H1 (cell line): ENCODE data around the gene PPIP5K1. TPM values are rescaled to one million over a fixed set of nuclear protein-coding genes. Genes with fewer than 3 reads are reported as not detected.

Experiments used
- ASH2L ChIP-seq: fragments of 200-600, 300-600 bp; sonication (generic); IDR thresholded peaks from one replicate; pipeline ENCODE4 v1.7.1; 2017; ENCODE audit warnings: low read length
- GABPA ChIP-seq: IDR thresholded peaks from 2 replicates; pipeline ENCODE4 v1.6.1; 2011; ENCODE audit warnings: mild to moderate bottlenecking, low read length, moderate library complexity, borderline replicate concordance; ENCODE audit not compliant: insufficient read depth
- JUN ChIP-seq: IDR thresholded peaks from 2 replicates; pipeline ENCODE4 v1.6.1; 2011; ENCODE audit warnings: low read depth, mild to moderate bottlenecking, improper control_type of control experiment, low read length
- NRF1 ChIP-seq: IDR thresholded peaks from 2 replicates; pipeline ENCODE4 v1.6.1; 2011; ENCODE audit warnings: mild to moderate bottlenecking, low read depth, low read length, improper control_type of control experiment
- POLR2A ChIP-seq, 2 experiments: IDR thresholded peaks; 1 replicate in 1 of 2; 2 replicates in 1 of 2; pipeline ENCODE4 v1.6.1; 2011; ENCODE audit warnings: low read depth in 2 of 2, low read length in 2 of 2, mild to moderate bottlenecking in 2 of 2; ENCODE audit errors: control extremely low read depth in 1 of 2
- POLR2AphosphoS5 ChIP-seq: IDR thresholded peaks from 2 replicates; pipeline ENCODE4 v1.6.1; 2011; ENCODE audit warnings: low read depth, low read length
- RFX5 ChIP-seq: IDR thresholded peaks from 2 replicates; pipeline ENCODE4 v1.6.1; 2011; ENCODE audit warnings: low read depth, low read length, improper control_type of control experiment, borderline replicate concordance
- TAF1 ChIP-seq: IDR thresholded peaks from 2 replicates; pipeline ENCODE4 v1.6.1; 2011; ENCODE audit warnings: mild to moderate bottlenecking, low read depth, low read length
- TBP ChIP-seq: IDR thresholded peaks from 2 replicates; pipeline ENCODE4 v1.6.1; 2011; ENCODE audit warnings: low read depth, low read length, improper control_type of control experiment
- polyA plus RNA-seq, 7 experiments: library from polyadenylated mRNA; depleted of rRNA in 3 of 7; stranded (reverse) in 5 of 7; unstranded in 2 of 7; fragments of >200 nt in 5 of 7; fragments of 200-250 nt in 2 of 7; gene quantifications; 1 replicate in 5 of 7; 2 replicates in 1 of 7; 4 replicates in 1 of 7; pipeline versions ENCODE4 v1.2.1 to v1.2.3, GENCODE V29; 2011 to 2013; ENCODE audit warnings: missing spikeins in 2 of 7, mixed read lengths in 2 of 7
- total RNA-seq: library from RNA; stranded (reverse); fragmentation: NEBNext Ultra II Directional; extraction: Animal tissue kit (Norgen Biotek cat#: 25700); gene quantifications from 2 replicates; pipeline ENCODE4 v1.2.1, GENCODE V29; 2021
- TF ChIP-seq, protein P1 (sequence below): fragments of 300-600 bp; sonication (generic); IDR thresholded peaks from 2 replicates; pipeline ENCODE4 v1.7.1; 2012; ENCODE audit warnings: low read length, moderate library complexity, mild to moderate bottlenecking, inconsistent platforms; ENCODE audit not compliant: insufficient replicate concordance

Gene PPIP5K1
- total and polyA plus RNA-seq, 2 of the 8 experiments (the other 6 are each of a cell fraction or from before 2014, with no cell fraction given): 18.8 to 22.7 TPM

DNA sequence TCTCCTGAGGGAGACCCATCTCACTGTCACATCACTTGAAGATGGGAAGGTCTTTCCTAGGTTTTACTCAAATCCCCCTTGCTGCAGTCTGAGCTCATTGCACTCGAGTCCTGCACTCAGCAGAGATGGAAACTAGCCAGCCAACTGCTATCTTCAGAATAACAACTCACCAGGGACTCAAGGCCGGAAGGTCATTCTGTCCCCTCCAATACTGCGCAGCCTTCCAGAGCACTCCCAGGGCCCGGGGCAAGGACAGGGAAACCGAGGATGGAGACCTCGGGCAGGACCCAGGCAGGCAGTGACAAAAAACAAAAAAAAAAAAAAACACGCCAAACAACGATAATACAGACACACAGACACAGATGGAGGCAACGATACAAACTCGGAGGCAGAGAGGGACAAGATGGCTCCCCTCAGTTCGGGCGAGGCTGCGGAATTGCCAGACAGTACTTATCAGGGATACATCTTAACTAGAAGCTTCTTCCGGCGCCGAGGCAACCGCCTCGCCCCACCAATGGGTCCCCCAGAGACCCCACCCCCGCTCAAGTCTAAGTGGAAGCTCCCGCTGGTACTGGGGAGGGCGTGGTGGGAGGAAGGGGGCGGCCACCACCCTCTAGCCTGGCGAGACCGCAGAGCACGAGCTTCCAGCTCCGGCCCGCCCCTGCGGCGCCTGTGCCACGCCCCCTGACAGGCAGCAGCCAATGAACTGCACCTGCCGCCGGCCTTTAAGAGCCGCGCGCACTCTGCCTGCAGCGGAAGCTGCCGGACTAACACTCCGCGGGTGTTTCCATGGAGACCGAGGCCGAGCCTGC, 79.6 kb downstream of the PPIP5K1 start (continued):
- TF ChIP-seq, protein P1, sequence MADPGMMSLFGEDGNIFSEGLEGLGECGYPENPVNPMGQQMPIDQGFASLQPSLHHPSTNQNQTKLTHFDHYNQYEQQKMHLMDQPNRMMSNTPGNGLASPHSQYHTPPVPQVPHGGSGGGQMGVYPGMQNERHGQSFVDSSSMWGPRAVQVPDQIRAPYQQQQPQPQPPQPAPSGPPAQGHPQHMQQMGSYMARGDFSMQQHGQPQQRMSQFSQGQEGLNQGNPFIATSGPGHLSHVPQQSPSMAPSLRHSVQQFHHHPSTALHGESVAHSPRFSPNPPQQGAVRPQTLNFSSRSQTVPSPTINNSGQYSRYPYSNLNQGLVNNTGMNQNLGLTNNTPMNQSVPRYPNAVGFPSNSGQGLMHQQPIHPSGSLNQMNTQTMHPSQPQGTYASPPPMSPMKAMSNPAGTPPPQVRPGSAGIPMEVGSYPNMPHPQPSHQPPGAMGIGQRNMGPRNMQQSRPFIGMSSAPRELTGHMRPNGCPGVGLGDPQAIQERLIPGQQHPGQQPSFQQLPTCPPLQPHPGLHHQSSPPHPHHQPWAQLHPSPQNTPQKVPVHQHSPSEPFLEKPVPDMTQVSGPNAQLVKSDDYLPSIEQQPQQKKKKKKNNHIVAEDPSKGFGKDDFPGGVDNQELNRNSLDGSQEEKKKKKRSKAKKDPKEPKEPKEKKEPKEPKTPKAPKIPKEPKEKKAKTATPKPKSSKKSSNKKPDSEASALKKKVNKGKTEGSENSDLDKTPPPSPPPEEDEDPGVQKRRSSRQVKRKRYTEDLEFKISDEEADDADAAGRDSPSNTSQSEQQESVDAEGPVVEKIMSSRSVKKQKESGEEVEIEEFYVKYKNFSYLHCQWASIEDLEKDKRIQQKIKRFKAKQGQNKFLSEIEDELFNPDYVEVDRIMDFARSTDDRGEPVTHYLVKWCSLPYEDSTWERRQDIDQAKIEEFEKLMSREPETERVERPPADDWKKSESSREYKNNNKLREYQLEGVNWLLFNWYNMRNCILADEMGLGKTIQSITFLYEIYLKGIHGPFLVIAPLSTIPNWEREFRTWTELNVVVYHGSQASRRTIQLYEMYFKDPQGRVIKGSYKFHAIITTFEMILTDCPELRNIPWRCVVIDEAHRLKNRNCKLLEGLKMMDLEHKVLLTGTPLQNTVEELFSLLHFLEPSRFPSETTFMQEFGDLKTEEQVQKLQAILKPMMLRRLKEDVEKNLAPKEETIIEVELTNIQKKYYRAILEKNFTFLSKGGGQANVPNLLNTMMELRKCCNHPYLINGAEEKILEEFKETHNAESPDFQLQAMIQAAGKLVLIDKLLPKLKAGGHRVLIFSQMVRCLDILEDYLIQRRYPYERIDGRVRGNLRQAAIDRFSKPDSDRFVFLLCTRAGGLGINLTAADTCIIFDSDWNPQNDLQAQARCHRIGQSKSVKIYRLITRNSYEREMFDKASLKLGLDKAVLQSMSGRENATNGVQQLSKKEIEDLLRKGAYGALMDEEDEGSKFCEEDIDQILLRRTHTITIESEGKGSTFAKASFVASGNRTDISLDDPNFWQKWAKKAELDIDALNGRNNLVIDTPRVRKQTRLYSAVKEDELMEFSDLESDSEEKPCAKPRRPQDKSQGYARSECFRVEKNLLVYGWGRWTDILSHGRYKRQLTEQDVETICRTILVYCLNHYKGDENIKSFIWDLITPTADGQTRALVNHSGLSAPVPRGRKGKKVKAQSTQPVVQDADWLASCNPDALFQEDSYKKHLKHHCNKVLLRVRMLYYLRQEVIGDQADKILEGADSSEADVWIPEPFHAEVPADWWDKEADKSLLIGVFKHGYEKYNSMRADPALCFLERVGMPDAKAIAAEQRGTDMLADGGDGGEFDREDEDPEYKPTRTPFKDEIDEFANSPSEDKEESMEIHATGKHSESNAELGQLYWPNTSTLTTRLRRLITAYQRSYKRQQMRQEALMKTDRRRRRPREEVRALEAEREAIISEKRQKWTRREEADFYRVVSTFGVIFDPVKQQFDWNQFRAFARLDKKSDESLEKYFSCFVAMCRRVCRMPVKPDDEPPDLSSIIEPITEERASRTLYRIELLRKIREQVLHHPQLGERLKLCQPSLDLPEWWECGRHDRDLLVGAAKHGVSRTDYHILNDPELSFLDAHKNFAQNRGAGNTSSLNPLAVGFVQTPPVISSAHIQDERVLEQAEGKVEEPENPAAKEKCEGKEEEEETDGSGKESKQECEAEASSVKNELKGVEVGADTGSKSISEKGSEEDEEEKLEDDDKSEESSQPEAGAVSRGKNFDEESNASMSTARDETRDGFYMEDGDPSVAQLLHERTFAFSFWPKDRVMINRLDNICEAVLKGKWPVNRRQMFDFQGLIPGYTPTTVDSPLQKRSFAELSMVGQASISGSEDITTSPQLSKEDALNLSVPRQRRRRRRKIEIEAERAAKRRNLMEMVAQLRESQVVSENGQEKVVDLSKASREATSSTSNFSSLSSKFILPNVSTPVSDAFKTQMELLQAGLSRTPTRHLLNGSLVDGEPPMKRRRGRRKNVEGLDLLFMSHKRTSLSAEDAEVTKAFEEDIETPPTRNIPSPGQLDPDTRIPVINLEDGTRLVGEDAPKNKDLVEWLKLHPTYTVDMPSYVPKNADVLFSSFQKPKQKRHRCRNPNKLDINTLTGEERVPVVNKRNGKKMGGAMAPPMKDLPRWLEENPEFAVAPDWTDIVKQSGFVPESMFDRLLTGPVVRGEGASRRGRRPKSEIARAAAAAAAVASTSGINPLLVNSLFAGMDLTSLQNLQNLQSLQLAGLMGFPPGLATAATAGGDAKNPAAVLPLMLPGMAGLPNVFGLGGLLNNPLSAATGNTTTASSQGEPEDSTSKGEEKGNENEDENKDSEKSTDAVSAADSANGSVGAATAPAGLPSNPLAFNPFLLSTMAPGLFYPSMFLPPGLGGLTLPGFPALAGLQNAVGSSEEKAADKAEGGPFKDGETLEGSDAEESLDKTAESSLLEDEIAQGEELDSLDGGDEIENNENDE: no peak
- TF ChIP-seq POLR2AphosphoS5: 0 out of 2 replicates have a peak, but pooled peaks have one; percentile 61
- peak; percentile 47 for TF ChIP-seq TBP
- TF ChIP-seq NRF1: peak; percentile 39
- TF ChIP-seq RFX5: no peak; the same call in 1 of the 2 replicates
- TF ChIP-seq JUN: no peak
- peak; percentile 30 to 74 for TF ChIP-seq POLR2A (IDR thresholded peaks at IDR 0.05; ENCODE audit: control extremely low read depth in 1 of 2, low read depth in 2 of 2, low read length in 2 of 2)
- TF ChIP-seq TAF1: peak; percentile 60; the same call in 1 of the 2 replicates
- TF ChIP-seq GABPA: no peak
- peak; percentile 58 for TF ChIP-seq ASH2L
- TF ChIP-seq, all 59 proteins: peak for 12
